GM23338 (cell line): ENCODE results near the gene WDR44.

ENCODE experiments used
- POLR2AphosphoS5 ChIP-seq: IDR thresholded peaks from 2 replicates; pipeline ENCODE4 v1.6.1; 2016; ENCODE audit warnings: antibody characterized with exemption, low read depth
- TF ChIP-seq, protein P1 (sequence below), 2 experiments: fragments of 200-600 bp in 1 of 2; sonication (generic) in 1 of 2; conservative IDR thresholded peaks; 2 replicates each; pipeline versions ENCODE4 v1.5.1 to v1.6.1; 2016 to 2017; ENCODE audit warnings: antibody characterized with exemption in 2 of 2, low read depth in 2 of 2, mild to moderate bottlenecking in 2 of 2, moderate library complexity in 1 of 2

GRCh38 chrX:118474586-118474985, 128.7 kb downstream of the WDR44 start:
- TF ChIP-seq, protein P1, sequence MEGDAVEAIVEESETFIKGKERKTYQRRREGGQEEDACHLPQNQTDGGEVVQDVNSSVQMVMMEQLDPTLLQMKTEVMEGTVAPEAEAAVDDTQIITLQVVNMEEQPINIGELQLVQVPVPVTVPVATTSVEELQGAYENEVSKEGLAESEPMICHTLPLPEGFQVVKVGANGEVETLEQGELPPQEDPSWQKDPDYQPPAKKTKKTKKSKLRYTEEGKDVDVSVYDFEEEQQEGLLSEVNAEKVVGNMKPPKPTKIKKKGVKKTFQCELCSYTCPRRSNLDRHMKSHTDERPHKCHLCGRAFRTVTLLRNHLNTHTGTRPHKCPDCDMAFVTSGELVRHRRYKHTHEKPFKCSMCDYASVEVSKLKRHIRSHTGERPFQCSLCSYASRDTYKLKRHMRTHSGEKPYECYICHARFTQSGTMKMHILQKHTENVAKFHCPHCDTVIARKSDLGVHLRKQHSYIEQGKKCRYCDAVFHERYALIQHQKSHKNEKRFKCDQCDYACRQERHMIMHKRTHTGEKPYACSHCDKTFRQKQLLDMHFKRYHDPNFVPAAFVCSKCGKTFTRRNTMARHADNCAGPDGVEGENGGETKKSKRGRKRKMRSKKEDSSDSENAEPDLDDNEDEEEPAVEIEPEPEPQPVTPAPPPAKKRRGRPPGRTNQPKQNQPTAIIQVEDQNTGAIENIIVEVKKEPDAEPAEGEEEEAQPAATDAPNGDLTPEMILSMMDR (conservative IDR thresholded peaks at IDR 0.05; ENCODE audit: low read depth in 2 of 2), result no peak
- TF ChIP-seq POLR2AphosphoS5, result no peak
